ENCODE results near the gene DHX38.
"Not testable (repeated sequence)": the region's sequence is repeated elsewhere in the genome, so short reads cannot be mapped to it uniquely, and the experiment has no call there.

DNA sequence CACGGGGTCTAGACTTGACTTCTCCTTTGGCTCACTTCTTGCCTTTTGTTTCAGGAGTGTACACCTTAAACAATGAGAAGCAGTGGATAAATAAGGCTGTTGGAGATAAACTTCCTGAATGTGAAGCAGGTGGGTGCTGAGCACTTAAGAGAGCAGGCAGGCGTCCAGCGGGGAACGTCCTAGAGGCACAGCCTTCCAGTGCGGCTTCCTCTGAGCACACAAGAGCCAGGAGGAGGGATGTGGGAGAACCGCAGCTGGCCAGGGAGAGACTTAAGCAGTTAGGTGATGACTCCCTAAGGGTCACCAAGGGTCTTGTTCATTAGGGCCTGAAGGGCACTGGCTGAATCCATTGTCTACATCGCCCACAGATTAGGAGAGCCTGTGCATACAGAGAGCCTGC, 34.6 kb upstream of the DHX38 start:
- TF ChIP-seq, protein P1, sequence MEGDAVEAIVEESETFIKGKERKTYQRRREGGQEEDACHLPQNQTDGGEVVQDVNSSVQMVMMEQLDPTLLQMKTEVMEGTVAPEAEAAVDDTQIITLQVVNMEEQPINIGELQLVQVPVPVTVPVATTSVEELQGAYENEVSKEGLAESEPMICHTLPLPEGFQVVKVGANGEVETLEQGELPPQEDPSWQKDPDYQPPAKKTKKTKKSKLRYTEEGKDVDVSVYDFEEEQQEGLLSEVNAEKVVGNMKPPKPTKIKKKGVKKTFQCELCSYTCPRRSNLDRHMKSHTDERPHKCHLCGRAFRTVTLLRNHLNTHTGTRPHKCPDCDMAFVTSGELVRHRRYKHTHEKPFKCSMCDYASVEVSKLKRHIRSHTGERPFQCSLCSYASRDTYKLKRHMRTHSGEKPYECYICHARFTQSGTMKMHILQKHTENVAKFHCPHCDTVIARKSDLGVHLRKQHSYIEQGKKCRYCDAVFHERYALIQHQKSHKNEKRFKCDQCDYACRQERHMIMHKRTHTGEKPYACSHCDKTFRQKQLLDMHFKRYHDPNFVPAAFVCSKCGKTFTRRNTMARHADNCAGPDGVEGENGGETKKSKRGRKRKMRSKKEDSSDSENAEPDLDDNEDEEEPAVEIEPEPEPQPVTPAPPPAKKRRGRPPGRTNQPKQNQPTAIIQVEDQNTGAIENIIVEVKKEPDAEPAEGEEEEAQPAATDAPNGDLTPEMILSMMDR (IDR thresholded peaks at IDR 0.05; ENCODE audit: poor library complexity), result not testable (repeated sequence)
- TF ChIP-seq EZH2 (IDR thresholded peaks at IDR 0.05; ENCODE audit: borderline replicate concordance), result not testable (repeated sequence)
